Thoracic aorta (tissue), 2 donors: Measurements from ENCODE around the gene CLDN7. TPM values are rescaled to one million over a fixed set of nuclear protein-coding genes. Genes with fewer than 3 reads are reported as not detected.

Experiments used
- ATAC-seq: fragments of 150-250 bp; one replicate; pipeline ENCODE4 v1.8.0; 2017; ENCODE audit warnings: low read depth; ENCODE audit not compliant: insufficient number of reproducible peaks, low FRiP score
- DNase-seq: peaks from one replicate; pipeline ENCODE4 v3.0.0-alpha.2; 2020; ENCODE audit warnings: low spot score
- H3K27ac ChIP-seq, 2 donors: fragments of 200-600 bp; sonication (generic); 1 replicate in 1 of 2; 2 replicates in 1 of 2; pipeline ENCODE4 v1.5.1; 2016; ENCODE audit warnings: mild to moderate bottlenecking in 2 of 2, moderate library complexity in 2 of 2
- H3K27me3 ChIP-seq: fragments of 200-600 bp; sonication (generic); replicated peaks from 2 replicates; pipeline ENCODE4 v1.6.0; 2016; ENCODE audit warnings: mild to moderate bottlenecking; ENCODE audit not compliant: insufficient read depth
- H3K36me3 ChIP-seq: fragments of 200-600 bp; sonication (generic); one replicate; pipeline ENCODE4 v1.5.1; 2016
- H3K4me1 ChIP-seq, 2 donors: fragments of 200-600 bp; sonication (generic); 1 replicate in 1 of 2; 2 replicates in 1 of 2; pipeline versions ENCODE4 v1.5.1 to v1.6.0; 2016; ENCODE audit warnings: low read depth in 2 of 2, mild to moderate bottlenecking in 1 of 2; ENCODE audit not compliant: control insufficient read depth in 1 of 2
- H3K4me3 ChIP-seq: fragments of 200-600 bp; sonication (generic); 2 replicates; pipeline ENCODE4 v1.5.1; 2016; ENCODE audit warnings: mild to moderate bottlenecking
- H3K9me3 ChIP-seq: fragments of 200-600 bp; sonication (generic); 2 replicates; pipeline ENCODE4 v1.5.1; 2016
- total RNA-seq, 2 donors: library from RNA; depleted of rRNA; stranded (reverse); fragments of >200 nt; gene quantifications; one replicate each; pipeline versions ENCODE4 v1.1.0 to v1.2.3, GENCODE V29; 2016
- TF ChIP-seq, protein P1 (sequence below): fragments of 200-600 bp; sonication (generic); IDR thresholded peaks from one replicate; pipeline ENCODE4 v1.5.1; 2019; ENCODE audit warnings: antibody characterized with exemption

Gene CLDN7
- total RNA-seq, 2 donors from 2014 or later = 0.41 TPM; not detected in 1

- Histone ChIP-seq H3K4me3 (peak overlapping the region; percentile 75), H3K36me3 (peaks cover 8% of the 10 kb centered on the region), H3K4me1 (peaks cover 11 to 25% of the 10 kb centered on the region in 2 donors), H3K27ac (peak overlapping the region in 1 of 2 donors; percentile 3), H3K27me3 (peaks cover 12% of the 10 kb centered on the region), H3K9me3 (no peaks in the 10 kb centered on the region)
- ATAC-seq (no peak), DNase-seq (no peak)
- TF ChIP-seq, protein P1, sequence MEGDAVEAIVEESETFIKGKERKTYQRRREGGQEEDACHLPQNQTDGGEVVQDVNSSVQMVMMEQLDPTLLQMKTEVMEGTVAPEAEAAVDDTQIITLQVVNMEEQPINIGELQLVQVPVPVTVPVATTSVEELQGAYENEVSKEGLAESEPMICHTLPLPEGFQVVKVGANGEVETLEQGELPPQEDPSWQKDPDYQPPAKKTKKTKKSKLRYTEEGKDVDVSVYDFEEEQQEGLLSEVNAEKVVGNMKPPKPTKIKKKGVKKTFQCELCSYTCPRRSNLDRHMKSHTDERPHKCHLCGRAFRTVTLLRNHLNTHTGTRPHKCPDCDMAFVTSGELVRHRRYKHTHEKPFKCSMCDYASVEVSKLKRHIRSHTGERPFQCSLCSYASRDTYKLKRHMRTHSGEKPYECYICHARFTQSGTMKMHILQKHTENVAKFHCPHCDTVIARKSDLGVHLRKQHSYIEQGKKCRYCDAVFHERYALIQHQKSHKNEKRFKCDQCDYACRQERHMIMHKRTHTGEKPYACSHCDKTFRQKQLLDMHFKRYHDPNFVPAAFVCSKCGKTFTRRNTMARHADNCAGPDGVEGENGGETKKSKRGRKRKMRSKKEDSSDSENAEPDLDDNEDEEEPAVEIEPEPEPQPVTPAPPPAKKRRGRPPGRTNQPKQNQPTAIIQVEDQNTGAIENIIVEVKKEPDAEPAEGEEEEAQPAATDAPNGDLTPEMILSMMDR = no peak
Measured at GRCh38 chr17:7262935-7263800, 890 bp upstream of the CLDN7 start.

GRCh38 chr17:7261379-7262191 lies 693 bp downstream of the CLDN7 start:
- Histone ChIP-seq H3K27ac (no peak overlapping the region), H3K36me3 (peaks cover 15% of the 10 kb centered on the region), H3K4me3 (peak overlapping the region; percentile 75), H3K4me1 (peaks cover 11 to 25% of the 10 kb centered on the region in 2 donors), H3K27me3 (peaks cover 12% of the 10 kb centered on the region), H3K9me3 (no peaks in the 10 kb centered on the region)
- peak; percentile 1 for ATAC-seq
- TF ChIP-seq, protein P1 = no peak
- DNase-seq = no peak

GRCh38 chr17:7260651-7261378 lies 1.5 kb downstream of the CLDN7 start:
- no peak for ATAC-seq
- Histone ChIP-seq H3K27me3 (peaks cover 12% of the 10 kb centered on the region), H3K4me3 (peak overlapping the region; percentile 75), H3K27ac (no peak overlapping the region), H3K36me3 (peaks cover 15% of the 10 kb centered on the region), H3K9me3 (no peaks in the 10 kb centered on the region), H3K4me1 (peaks cover 11 to 25% of the 10 kb centered on the region in 2 donors)
- no peak for DNase-seq
- TF ChIP-seq, protein P1 = no peak

- DNase-seq = no peak
- no peak overlapping the region for H3K4me3 ChIP-seq
- no peak overlapping the region for H3K27ac ChIP-seq
- TF ChIP-seq, protein P1 = no peak
- peaks cover 12% of the 10 kb centered on the region for H3K27me3 ChIP-seq
- H3K9me3 ChIP-seq = no peaks in the 10 kb centered on the region
- peaks cover 20% of the 10 kb centered on the region for H3K36me3 ChIP-seq
- no peak for ATAC-seq
- peaks cover 11 to 25% of the 10 kb centered on the region in 2 donors for H3K4me1 ChIP-seq
Measured at GRCh38 chr17:7260151-7260550, 2.1 kb downstream of the CLDN7 start.

GRCh38 chr17:7259555-7259889 lies 2.8 kb downstream of the CLDN7 start:
- H3K4me3 ChIP-seq = no peak overlapping the region
- no peaks in the 10 kb centered on the region for H3K9me3 ChIP-seq
- H3K4me1 ChIP-seq = peaks cover 11 to 25% of the 10 kb centered on the region in 2 donors
- ATAC-seq (no peak), DNase-seq (no peak)
- TF ChIP-seq, protein P1 = no peak
- H3K27ac ChIP-seq = no peak overlapping the region
- peaks cover 12% of the 10 kb centered on the region for H3K27me3 ChIP-seq
- peaks cover 26% of the 10 kb centered on the region for H3K36me3 ChIP-seq
